Spleen (tissue), 11 donors: ENCODE data around the gene ETV7. TPM values are rescaled to one million over a fixed set of nuclear protein-coding genes. Genes with fewer than 3 reads are reported as not detected.

Experiments
- DNase-seq: peaks from one replicate; pipeline ENCODE4 v3.0.0-alpha.2; 2020
- H3K27ac ChIP-seq, 8 donors: fragments of 200-600 bp; sonication (generic) in 7 of 8; 1 replicate in 4 of 8; 2 replicates in 4 of 8; pipeline versions ENCODE4 v1.5.0 to v1.8.0; 2016 to 2021; ENCODE audit warnings: inconsistent platforms in 4 of 8, mild to moderate bottlenecking in 4 of 8, moderate library complexity in 1 of 8
- H3K27me3 ChIP-seq, 7 donors: fragments of 200-600 bp; sonication (generic) in 6 of 7; replicated peaks in 1 of 7; 1 replicate in 4 of 7; 2 replicates in 3 of 7; pipeline versions ENCODE4 v1.5.0 to v1.8.0; 2016 to 2021; ENCODE audit warnings: inconsistent platforms in 3 of 7, mild to moderate bottlenecking in 1 of 7
- H3K36me3 ChIP-seq, 6 donors: fragments of 200-600 bp; sonication (generic) in 5 of 6; 1 replicate in 4 of 6; 2 replicates in 2 of 6; pipeline versions ENCODE4 v1.5.0 to v1.8.0; 2016 to 2021; ENCODE audit warnings: inconsistent platforms in 2 of 6
- H3K4me1 ChIP-seq, 6 donors: fragments of 200-600 bp; sonication (generic) in 5 of 6; 1 replicate in 3 of 6; 2 replicates in 3 of 6; pipeline versions ENCODE4 v1.5.0 to v1.8.0; 2016 to 2021; ENCODE audit warnings: inconsistent platforms in 3 of 6
- H3K4me3 ChIP-seq, 8 donors: fragments of 200-600 bp; sonication (generic) in 7 of 8; 1 replicate in 4 of 8; 2 replicates in 4 of 8; pipeline versions ENCODE4 v1.5.0 to v1.8.0; 2016 to 2021; ENCODE audit warnings: inconsistent platforms in 4 of 8, mild to moderate bottlenecking in 4 of 8, moderate library complexity in 2 of 8
- H3K9me3 ChIP-seq, 8 donors: fragments of 200-600 bp; sonication (generic) in 7 of 8; 1 replicate in 4 of 8; 2 replicates in 4 of 8; pipeline versions ENCODE4 v1.5.0 to v1.8.0; 2016 to 2021; ENCODE audit warnings: inconsistent platforms in 4 of 8
- POLR2A ChIP-seq, 3 donors: fragments of 450-650 bp; IDR thresholded peaks; one replicate each; pipeline ENCODE4 v1.5.1; 2017; ENCODE audit warnings: antibody characterized with exemption in 3 of 3, mild to moderate bottlenecking in 1 of 3
- POLR2AphosphoS5 ChIP-seq, 3 donors: sonication (generic); formaldehyde crosslinking; IDR thresholded peaks; one replicate each; pipeline ENCODE4 v1.5.1; 2017; ENCODE audit warnings: antibody characterized with exemption in 3 of 3
- WGBS, 5 donors: extraction: QIAGEN DNeasy Blood & Tissue Kit in 3 of 5; methylation state at CpG; one replicate each; pipeline versions ENCODE4 v1.1.5 to v1.1.7; 2013 to 2018; 5-methylcytosine and 5-hydroxymethylcytosine counted together
- intact Hi-C: fragments of 100-400 bp; cut with DNase I; formaldehyde crosslinking; loops from one replicate; pipeline ENCODE4 v1.15.0; 2023; ENCODE audit warnings: low total_unique reads
- polyA plus RNA-seq, 3 donors: library from polyadenylated mRNA; stranded (reverse); fragments of 200-250 nt; gene quantifications; one replicate each; pipeline ENCODE4 v1.2.1, GENCODE V29; 2013
- total RNA-seq, 7 donors: library from RNA; depleted of rRNA in 3 of 7; stranded (reverse); fragments of >200 nt in 3 of 7; fragmentation: NEBNext Ultra II Directional in 4 of 7; extraction: Animal tissue kit (Norgen Biotek cat#: 25700) in 4 of 7; gene quantifications; one replicate each; pipeline versions ENCODE4 v1.1.0 to v1.2.1, GENCODE V29; 2016 to 2021
- TF ChIP-seq, protein P1 (sequence below), 11 experiments: fragments of 200-600 bp in 7 of 11; fragments of 450-650 bp in 4 of 11; sonication (generic) in 4 of 11; IDR thresholded peaks in 8 of 11; conservative IDR thresholded peaks in 3 of 11; 1 replicate in 7 of 11; 2 replicates in 4 of 11; pipeline versions ENCODE4 v1.4.0 to v1.8.0; 2016 to 2021; ENCODE audit warnings: antibody characterized with exemption in 11 of 11, inconsistent platforms in 4 of 11, mild to moderate bottlenecking in 1 of 11
- donor health status: healthy with polysubstance abuse.
- donor health status: DM: no; HTN: no; CAD: no; lungs with moderate emphysema.
- donor health status: DM: no; HTN: no; CAD: no.
- donor health status: Bipolar disorder and iron deficiency.
- donor health status: healthy.
- donor health status: DM: no; HTN: no; CAD: no.
- donor health status: DM: yes; HTN: yes; CAD: no.

ETV7 gene
- total and polyA plus RNA-seq, 10 donors, result 0.51 to 4.5 (median 2.0) TPM

DNA sequence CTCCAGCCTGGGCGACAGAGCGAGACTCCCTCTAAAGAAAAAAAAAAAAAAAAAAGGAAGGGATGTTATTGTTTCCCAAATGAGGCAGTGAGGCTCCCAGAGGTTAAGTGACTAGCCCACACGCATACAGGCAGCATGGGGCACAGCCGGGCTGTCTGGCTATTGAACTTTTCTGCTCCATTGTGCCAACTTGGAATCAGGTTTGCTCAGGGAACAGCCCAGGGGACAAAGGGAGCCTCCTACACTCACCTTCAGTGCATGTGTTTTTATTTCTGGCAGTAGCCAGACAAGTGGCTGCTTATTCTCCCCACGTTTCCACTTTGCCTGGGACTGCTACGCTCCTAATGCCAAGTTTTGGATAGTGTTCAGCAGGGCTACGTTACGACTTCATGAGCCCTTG lies 10.7 kb downstream of the ETV7 start:
- H3K9me3 ChIP-seq, result no peaks in the 10 kb centered on the region
- no peak overlapping the region for H3K27ac ChIP-seq
- WGBS, 5 donors, result 92 to 96% (median 95%) methylated on average over 6 to 8 of the region's 8 CpGs
- H3K27me3 ChIP-seq, result no peaks in the 10 kb centered on the region
- H3K4me1 ChIP-seq, result no peaks in the 10 kb centered on the region
- no peak for DNase-seq
- no peak overlapping the region for H3K4me3 ChIP-seq
- H3K36me3 ChIP-seq, result peaks cover 0 to 30% (median 0%) of the 10 kb centered on the region in 6 donors
- intact Hi-C loops, result no loop called here
- TF ChIP-seq POLR2A (IDR thresholded peaks at IDR 0.05), result no peak
- no peak for TF ChIP-seq POLR2AphosphoS5 (IDR thresholded peaks at IDR 0.05)

DNA sequence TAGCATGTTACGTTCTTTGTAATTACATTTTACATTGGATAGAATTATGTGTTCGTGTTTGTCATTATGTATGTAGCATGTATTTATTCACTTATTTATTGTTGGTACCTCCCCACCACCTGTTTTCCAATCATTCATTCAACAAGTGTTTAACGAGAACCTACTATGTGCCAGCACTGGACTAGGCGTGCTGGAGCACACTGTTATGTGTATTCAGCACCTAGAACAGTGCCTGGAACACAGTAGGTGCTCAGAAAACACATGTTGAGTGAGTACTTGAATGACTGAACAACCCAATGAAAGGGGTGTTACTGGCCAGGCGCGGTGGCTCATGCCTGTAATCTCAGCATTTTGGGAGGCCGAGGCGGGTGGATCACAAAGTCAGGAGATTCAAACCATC lies 11.3 kb downstream of the ETV7 start:
- Histone ChIP-seq H3K27ac (no peak overlapping the region), H3K4me3 (no peak overlapping the region), H3K9me3 (no peaks in the 10 kb centered on the region), H3K27me3 (no peaks in the 10 kb centered on the region), H3K36me3 (peaks cover 0 to 36% (median 0%) of the 10 kb centered on the region in 6 donors), H3K4me1 (no peaks in the 10 kb centered on the region)
- no peak for DNase-seq
- 91 to 97% (median 94%) methylated on average over 8 of the region's 8 CpGs for WGBS, 5 donors
- TF ChIP-seq POLR2A (IDR thresholded peaks at IDR 0.05), result no peak
- TF ChIP-seq POLR2AphosphoS5 (IDR thresholded peaks at IDR 0.05), result no peak
- TF ChIP-seq, protein P1, sequence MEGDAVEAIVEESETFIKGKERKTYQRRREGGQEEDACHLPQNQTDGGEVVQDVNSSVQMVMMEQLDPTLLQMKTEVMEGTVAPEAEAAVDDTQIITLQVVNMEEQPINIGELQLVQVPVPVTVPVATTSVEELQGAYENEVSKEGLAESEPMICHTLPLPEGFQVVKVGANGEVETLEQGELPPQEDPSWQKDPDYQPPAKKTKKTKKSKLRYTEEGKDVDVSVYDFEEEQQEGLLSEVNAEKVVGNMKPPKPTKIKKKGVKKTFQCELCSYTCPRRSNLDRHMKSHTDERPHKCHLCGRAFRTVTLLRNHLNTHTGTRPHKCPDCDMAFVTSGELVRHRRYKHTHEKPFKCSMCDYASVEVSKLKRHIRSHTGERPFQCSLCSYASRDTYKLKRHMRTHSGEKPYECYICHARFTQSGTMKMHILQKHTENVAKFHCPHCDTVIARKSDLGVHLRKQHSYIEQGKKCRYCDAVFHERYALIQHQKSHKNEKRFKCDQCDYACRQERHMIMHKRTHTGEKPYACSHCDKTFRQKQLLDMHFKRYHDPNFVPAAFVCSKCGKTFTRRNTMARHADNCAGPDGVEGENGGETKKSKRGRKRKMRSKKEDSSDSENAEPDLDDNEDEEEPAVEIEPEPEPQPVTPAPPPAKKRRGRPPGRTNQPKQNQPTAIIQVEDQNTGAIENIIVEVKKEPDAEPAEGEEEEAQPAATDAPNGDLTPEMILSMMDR (IDR thresholded peaks at IDR 0.05 in 8 of 11, conservative IDR thresholded peaks at IDR 0.05 in 3 of 11), result no peak
- intact Hi-C loops, result no loop called here

DNA sequence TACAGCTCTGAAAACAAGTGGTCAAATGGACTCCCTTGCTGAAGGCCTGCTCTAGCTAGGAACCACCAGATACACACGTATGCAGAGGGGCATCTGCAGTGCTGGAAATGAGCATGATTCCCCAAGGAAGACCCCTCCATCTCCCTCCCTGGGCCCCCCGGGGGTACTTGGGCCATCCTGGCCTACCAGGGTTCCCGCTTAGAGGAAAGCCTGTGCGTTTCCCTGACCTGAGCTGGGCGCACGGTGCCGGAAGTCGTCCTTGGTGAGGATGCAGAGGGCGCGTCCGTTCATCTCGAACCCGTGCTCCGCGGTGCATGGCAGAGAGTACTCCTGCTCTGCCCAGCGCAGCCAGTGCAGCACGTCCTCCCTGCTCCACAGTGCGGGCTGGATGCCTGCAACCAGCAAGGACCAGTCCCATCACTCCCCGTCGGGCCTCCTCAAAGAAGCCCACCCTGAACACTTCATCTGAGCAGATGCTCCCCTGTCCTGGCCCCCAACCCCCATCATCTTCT lies 11.8 kb downstream of the ETV7 start:
- 92 to 95% (median 93%) methylated on average over 19 to 20 of the region's 20 CpGs for WGBS, 5 donors

DNA sequence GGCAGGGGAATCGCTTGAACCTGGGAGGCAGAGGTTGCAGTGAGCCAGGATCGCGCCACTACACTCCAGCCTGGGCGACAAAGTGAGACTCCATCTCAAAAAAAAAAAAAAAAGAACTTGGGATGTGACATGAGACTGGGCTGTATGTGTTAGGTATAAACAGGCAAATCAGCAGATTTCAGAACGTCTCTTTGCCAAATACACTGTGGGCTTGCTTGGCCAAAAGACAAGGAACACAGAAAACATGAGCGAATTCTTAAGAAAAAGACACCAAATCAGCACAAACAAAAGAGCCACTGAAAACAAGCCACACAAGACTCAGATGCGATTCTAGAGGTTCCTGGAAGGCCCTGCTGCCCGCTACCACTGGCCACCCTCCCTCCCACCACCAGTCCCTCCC lies 12.5 kb downstream of the ETV7 start:
- Histone ChIP-seq H3K4me3 (no peak overlapping the region), H3K27me3 (no peaks in the 10 kb centered on the region), H3K4me1 (peaks cover 0 to 4% (median 0%) of the 10 kb centered on the region in 6 donors), H3K27ac (no peak overlapping the region), H3K36me3 (peaks cover 0 to 42% (median 0%) of the 10 kb centered on the region in 6 donors), H3K9me3 (no peaks in the 10 kb centered on the region)
- TF ChIP-seq POLR2AphosphoS5 (IDR thresholded peaks at IDR 0.05), result no peak
- no peak for TF ChIP-seq POLR2A (IDR thresholded peaks at IDR 0.05)
- TF ChIP-seq, protein P1 (IDR thresholded peaks at IDR 0.05 in 8 of 11, conservative IDR thresholded peaks at IDR 0.05 in 3 of 11), result no peak
- intact Hi-C loops, result no loop called here
- 87 to 93% (median 89%) methylated on average over 8 of the region's 8 CpGs for WGBS, 5 donors
- no peak for DNase-seq

More for the DNA sequence above, 11.8 kb downstream of the ETV7 start:
- H3K4me1 ChIP-seq, result no peaks in the 10 kb centered on the region
- no peak for DNase-seq
- intact Hi-C loops, result no loop called here
- no peak overlapping the region for H3K27ac ChIP-seq
- TF ChIP-seq POLR2A (IDR thresholded peaks at IDR 0.05), result no peak
- TF ChIP-seq, protein P1 (IDR thresholded peaks at IDR 0.05 in 8 of 11, conservative IDR thresholded peaks at IDR 0.05 in 3 of 11), result no peak
- no peak for TF ChIP-seq POLR2AphosphoS5 (IDR thresholded peaks at IDR 0.05)
- no peaks in the 10 kb centered on the region for H3K27me3 ChIP-seq
- no peak overlapping the region for H3K4me3 ChIP-seq
- peaks cover 0 to 40% (median 0%) of the 10 kb centered on the region in 6 donors for H3K36me3 ChIP-seq
- H3K9me3 ChIP-seq, result no peaks in the 10 kb centered on the region
